GM19193 (cell line): Measurements from ENCODE around the gene ENTHD1.

ENCODE experiments used
- POLR2A ChIP-seq: IDR thresholded peaks from 4 replicates; pipeline ENCODE4 v1.6.1; 2011; ENCODE audit not compliant: insufficient read depth, insufficient read length; ENCODE audit errors: extremely low read depth

ENTHD1 gene

GRCh38 chr22:39723899-39724351 lies 169.6 kb downstream of the ENTHD1 start:
- no peak for TF ChIP-seq POLR2A

- no peak for TF ChIP-seq POLR2A
Measured at GRCh38 chr22:39723463-39723862, 170.1 kb downstream of the ENTHD1 start.

GRCh38 chr22:39722501-39722900 lies 171.1 kb downstream of the ENTHD1 start:
- no peak for TF ChIP-seq POLR2A

GRCh38 chr22:39722032-39722325 lies 171.6 kb downstream of the ENTHD1 start:
- no peak for TF ChIP-seq POLR2A

- TF ChIP-seq POLR2A, result no peak
Measured at GRCh38 chr22:39721206-39722031, 172.1 kb downstream of the ENTHD1 start.

GRCh38 chr22:39719559-39720450 lies 173.8 kb downstream of the ENTHD1 start:
- TF ChIP-seq POLR2A, result no peak

- TF ChIP-seq POLR2A, result no peak
Measured at GRCh38 chr22:39718921-39719475, 174.6 kb downstream of the ENTHD1 start.

GRCh38 chr22:39718206-39718605 lies 175.4 kb downstream of the ENTHD1 start:
- TF ChIP-seq POLR2A, result no peak

- TF ChIP-seq POLR2A, result no peak
Measured at GRCh38 chr22:39717099-39717498, 176.5 kb downstream of the ENTHD1 start.

GRCh38 chr22:39716534-39716933 lies 177.0 kb downstream of the ENTHD1 start:
- TF ChIP-seq POLR2A, result no peak

GRCh38 chr22:39715778-39716495 lies 177.6 kb downstream of the ENTHD1 start:
- TF ChIP-seq POLR2A, result no peak

- TF ChIP-seq POLR2A, result no peak
Measured at GRCh38 chr22:39714321-39714720, 179.2 kb downstream of the ENTHD1 start.

GRCh38 chr22:39713799-39714290 lies 179.7 kb downstream of the ENTHD1 start:
- TF ChIP-seq POLR2A, result no peak

GRCh38 chr22:39712751-39713525 lies 180.6 kb downstream of the ENTHD1 start:
- no peak for TF ChIP-seq POLR2A

- no peak for TF ChIP-seq POLR2A
Measured at GRCh38 chr22:39712081-39712480, 181.5 kb downstream of the ENTHD1 start.
